Skeletal muscle satellite cell (primary cell): ENCODE measurements around the gene SFXN2.

ENCODE experiments used
- H3K27me3 ChIP-seq: 2 replicates; pipeline ENCODE4 v1.7.0; 2013; ENCODE audit warnings: low read length; ENCODE audit not compliant: control insufficient read depth, insufficient read depth
- H3K36me3 ChIP-seq: 2 replicates; pipeline ENCODE4 v1.7.0; 2013; ENCODE audit warnings: mild to moderate bottlenecking, control low read depth, low read length; ENCODE audit not compliant: insufficient read depth
- H3K4me1 ChIP-seq: 2 replicates; pipeline ENCODE4 v1.7.0; 2013; ENCODE audit warnings: low read length; ENCODE audit not compliant: control insufficient read depth, insufficient read depth
- H3K4me2 ChIP-seq: 2 replicates; pipeline ENCODE4 v1.7.0; 2013; ENCODE audit warnings: mild to moderate bottlenecking, low read length
- H3K4me3 ChIP-seq: 2 replicates; pipeline ENCODE4 v1.7.0; 2013; ENCODE audit warnings: low read length
- H3K9ac ChIP-seq: 2 replicates; pipeline ENCODE4 v1.7.0; 2013; ENCODE audit warnings: mild to moderate bottlenecking, low read depth, low read length, moderate library complexity
- H3K9me3 ChIP-seq: replicated peaks from 2 replicates; pipeline ENCODE4 v1.7.0; 2013; ENCODE audit warnings: mild to moderate bottlenecking, control low read depth, low read length

Gene SFXN2

DNA sequence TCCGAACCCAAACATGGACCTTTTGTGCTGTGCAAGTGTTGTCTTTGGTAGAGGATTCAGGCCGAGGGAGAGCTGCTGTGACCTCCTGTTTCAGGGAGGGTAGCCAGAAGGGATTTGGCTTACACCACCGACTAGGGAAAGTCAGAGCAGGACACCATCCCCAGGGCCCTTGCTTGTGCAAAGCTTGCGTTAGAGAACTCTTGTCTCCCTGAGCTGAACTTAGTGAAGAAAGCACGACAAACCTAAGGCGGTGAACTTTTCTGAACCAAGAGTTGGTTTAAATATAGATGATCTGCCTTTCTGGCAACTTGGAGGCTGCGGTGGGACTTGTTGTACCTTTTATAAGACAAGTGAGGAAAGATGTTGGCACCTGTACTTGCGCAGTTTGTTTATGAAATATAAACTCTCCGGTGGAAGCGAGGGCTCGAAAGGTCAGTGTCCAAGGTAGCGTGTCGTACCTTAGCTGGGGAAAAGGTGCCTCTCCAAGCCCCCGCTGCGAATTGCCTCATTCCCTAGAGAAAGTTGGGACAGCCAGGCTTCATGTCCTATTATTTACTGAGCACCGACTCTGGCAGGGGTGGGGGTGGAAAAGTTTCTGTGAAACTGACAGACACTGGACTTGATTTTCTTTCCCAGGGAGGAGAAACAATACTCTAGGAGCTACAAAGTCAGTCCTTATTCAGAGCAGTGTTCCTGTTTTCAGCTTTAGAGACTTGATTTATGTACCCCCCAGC is 60.9 kb downstream of the SFXN2 start:
- peak overlapping the region; percentile 87 for H3K9ac ChIP-seq
- H3K27me3 ChIP-seq = no peaks in the 10 kb centered on the region
- H3K4me2 ChIP-seq = peak overlapping the region; percentile 86
- H3K36me3 ChIP-seq = peaks cover 9% of the 10 kb centered on the region
- no peaks in the 10 kb centered on the region for H3K9me3 ChIP-seq
- peaks cover 81% of the 10 kb centered on the region for H3K4me1 ChIP-seq
- H3K4me3 ChIP-seq = peak overlapping the region; percentile 69

DNA sequence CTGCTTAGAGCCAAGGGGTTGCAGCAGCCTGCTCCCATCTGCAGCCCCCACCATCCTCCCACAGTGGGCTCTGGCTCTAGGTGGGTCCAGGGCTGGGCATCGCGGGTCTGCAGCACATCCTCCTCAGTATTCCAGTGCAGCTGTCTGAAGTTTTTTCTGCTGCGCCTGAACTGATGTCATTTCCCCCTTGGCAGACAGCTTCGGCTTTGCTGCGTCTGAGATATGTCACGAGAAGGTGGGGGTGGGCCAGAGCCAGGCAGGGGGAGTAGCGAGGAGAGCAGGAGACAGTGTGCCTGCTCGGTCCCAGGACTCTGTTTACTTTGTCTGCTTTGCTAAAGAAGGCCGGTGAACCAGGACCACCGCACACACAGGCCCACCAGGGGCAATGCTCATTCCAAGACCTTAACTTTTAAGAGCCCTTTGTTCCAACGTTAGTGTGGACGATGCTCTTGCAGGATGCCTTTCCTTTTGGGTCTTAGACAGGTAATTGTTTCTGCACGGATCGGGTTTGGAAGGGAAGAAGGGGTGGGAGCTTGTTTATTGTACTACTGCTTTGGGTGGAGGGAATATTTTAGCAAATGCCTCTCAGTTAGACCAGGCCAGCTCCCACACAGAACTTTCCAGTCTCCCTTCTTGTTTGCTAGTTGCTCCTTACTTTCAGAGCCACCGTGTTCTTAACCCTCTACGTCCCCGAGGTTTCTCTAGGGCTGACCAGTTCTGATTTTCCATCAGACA is 61.7 kb downstream of the SFXN2 start:
- Histone ChIP-seq H3K9me3 (no peaks in the 10 kb centered on the region), H3K4me1 (peaks cover 82% of the 10 kb centered on the region), H3K9ac (peak overlapping the region; percentile 87), H3K4me2 (peak overlapping the region; percentile 86), H3K36me3 (peaks cover 9% of the 10 kb centered on the region), H3K27me3 (no peaks in the 10 kb centered on the region), H3K4me3 (peak overlapping the region; percentile 69)

DNA sequence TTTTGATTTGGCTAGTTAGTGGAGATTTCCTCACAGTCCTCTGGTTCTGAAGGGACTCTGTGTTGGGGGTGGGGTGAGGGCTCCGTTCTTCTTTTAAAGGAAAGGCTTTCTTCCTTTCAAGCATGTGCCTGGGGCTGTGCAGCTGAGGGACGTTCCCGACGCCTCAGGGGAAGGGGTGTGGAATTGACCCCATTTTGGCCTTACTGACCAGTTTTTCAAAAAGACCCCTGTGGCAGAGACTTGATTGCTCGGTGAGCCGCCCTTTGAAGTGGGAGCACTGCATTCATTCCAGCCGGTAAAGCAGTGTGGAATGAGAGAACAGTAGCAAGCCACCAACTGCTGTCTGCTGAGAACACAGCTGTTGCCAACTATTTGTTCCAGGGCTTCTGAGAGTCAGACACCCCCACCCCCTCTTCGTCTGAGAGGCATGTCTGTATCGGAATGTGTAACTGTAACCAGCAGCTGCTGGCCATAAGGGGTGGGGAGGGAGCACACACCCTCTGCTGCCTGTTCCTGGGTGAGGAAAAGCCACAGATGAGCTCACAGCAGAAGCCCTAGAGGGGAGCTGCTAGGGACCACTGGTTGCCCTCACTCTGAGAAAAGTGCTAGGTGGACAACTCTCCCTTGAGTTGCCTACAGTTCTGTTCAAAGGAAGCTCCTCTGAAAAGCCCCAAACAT is 62.5 kb downstream of the SFXN2 start:
- peak overlapping the region; percentile 69 for H3K4me3 ChIP-seq
- H3K9ac ChIP-seq = peak overlapping the region; percentile 87
- peak overlapping the region; percentile 86 for H3K4me2 ChIP-seq
- no peaks in the 10 kb centered on the region for H3K27me3 ChIP-seq
- peaks cover 9% of the 10 kb centered on the region for H3K36me3 ChIP-seq
- peaks cover 89% of the 10 kb centered on the region for H3K4me1 ChIP-seq
- H3K9me3 ChIP-seq = no peaks in the 10 kb centered on the region

DNA sequence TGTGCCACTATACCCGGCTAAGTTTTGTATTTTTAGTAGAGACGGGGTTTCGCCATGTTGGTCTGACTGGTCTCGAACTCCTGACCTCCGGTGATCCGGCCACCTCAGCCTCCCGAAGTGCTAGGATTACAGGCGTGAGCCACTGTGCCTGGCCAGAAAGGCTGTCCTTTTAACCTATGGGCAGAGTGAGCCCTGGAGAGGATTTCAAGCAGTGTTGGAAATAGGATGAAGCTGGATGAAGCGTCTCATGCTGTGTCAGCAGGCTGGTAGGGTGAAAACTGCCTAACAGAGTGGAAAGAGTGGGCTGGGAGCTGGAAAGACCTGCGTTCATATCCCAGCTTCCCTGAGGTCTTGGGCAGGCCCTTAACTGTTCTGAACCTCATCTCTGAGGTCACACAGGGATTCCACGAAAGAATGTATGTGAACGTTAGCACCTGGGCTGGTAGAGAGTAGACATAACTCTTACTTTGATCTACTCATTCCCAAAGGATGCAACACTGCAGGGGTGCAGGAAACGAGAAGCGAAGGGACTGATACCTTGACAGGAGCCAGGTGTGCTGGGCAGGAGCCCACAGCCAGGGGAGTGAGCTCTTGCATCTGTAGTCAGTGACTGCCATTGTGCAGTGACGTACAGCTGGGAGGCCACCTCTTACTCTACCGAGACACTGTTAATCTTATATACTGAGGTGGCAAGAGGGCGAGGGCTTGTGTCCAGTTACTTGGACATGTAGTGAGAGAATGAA is 63.4 kb downstream of the SFXN2 start:
- H3K36me3 ChIP-seq = peaks cover 9% of the 10 kb centered on the region
- H3K4me3 ChIP-seq = peak overlapping the region; percentile 39
- no peaks in the 10 kb centered on the region for H3K27me3 ChIP-seq
- H3K9ac ChIP-seq = peak overlapping the region; percentile 77
- H3K4me1 ChIP-seq = peaks cover 95% of the 10 kb centered on the region
- H3K9me3 ChIP-seq = no peaks in the 10 kb centered on the region
- H3K4me2 ChIP-seq = peak overlapping the region; percentile 74

DNA sequence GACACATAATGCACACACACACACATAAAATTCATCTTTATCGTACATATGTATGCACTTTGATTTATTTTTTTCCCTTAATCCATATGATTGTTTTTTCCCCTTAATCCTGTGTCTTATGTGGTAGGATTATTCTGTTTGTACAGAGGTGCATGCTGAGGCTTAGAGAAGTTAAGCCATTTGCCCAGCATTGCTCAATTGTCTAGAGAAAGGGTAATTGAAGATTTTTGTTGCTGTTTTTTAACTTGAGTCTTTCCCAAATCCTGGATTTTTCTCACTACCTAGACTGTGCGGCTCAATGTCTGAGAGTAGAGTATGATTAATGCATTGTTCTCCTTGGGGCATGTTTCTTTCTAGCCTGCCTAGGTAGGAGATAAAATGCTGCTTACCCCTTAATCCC is 64.3 kb downstream of the SFXN2 start:
- no peak overlapping the region for H3K4me3 ChIP-seq
- H3K36me3 ChIP-seq = peaks cover 9% of the 10 kb centered on the region
- H3K27me3 ChIP-seq = no peaks in the 10 kb centered on the region
- H3K4me1 ChIP-seq = peaks cover 95% of the 10 kb centered on the region
- H3K9me3 ChIP-seq = no peaks in the 10 kb centered on the region
- H3K9ac ChIP-seq = no peak overlapping the region
- H3K4me2 ChIP-seq = peak overlapping the region; percentile 74

DNA sequence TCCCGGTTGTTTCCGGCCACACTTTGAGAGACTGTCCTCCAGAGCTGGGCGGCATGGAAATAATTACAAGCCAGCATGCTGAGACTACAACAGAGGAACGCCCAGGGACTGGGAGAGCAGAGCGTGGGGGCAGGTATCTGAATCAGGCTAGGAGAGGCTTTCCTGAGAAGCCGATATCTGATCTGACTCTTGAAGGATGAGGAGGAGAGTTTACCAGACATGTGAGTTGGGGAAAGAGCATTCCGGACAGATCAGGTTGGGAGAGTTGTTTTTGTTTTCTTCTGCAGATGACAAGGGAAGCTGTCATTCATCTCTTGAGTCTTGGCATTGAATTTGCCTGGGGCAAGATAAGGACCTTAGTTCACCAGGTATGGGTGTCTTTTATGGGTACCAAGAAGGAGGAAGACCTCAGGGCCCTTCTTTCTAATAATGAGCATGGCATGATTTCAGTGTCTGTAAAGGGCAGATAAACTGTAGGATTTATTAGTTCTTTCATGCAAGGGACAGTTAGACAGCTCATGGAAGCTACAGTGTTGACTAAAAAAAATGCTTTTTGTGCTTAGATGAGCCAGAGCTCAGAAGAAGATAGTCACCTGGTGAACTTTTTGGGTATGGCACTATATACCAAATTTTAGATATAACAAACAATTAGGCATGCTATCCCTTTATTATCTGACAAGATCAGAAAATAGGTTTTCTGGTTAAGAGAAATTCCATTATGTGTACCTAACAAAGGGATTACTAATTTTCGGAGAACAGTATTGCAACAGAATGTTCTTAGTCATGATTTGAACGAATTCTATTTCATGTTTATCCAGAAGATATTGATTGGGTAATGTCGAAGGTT is 65.5 kb downstream of the SFXN2 start:
- Histone ChIP-seq H3K27me3 (no peaks in the 10 kb centered on the region), H3K4me2 (peak overlapping the region; percentile 43), H3K9ac (peak overlapping the region; percentile 4), H3K4me1 (peaks cover 88% of the 10 kb centered on the region), H3K9me3 (no peaks in the 10 kb centered on the region), H3K36me3 (peaks cover 9% of the 10 kb centered on the region), H3K4me3 (peak overlapping the region; percentile 19)

DNA sequence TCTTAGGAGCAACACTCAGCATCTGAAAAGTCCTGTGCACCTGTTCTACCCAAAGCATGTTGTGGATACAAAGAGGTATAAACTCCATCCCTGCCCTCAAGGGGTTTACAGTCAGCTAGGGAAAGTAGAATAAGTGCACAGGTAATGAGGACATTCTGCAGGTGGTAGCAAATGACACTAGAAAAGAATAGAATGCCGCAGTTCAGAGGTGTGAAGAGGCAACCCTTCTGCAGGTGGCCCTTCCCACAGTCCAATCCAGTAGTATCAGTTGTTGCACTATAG is 66.0 kb downstream of the SFXN2 start:
- Histone ChIP-seq H3K9me3 (no peaks in the 10 kb centered on the region), H3K4me3 (no peak overlapping the region), H3K4me2 (peak overlapping the region; percentile 21), H3K9ac (no peak overlapping the region), H3K27me3 (no peaks in the 10 kb centered on the region), H3K4me1 (peaks cover 82% of the 10 kb centered on the region), H3K36me3 (peaks cover 9% of the 10 kb centered on the region)

DNA sequence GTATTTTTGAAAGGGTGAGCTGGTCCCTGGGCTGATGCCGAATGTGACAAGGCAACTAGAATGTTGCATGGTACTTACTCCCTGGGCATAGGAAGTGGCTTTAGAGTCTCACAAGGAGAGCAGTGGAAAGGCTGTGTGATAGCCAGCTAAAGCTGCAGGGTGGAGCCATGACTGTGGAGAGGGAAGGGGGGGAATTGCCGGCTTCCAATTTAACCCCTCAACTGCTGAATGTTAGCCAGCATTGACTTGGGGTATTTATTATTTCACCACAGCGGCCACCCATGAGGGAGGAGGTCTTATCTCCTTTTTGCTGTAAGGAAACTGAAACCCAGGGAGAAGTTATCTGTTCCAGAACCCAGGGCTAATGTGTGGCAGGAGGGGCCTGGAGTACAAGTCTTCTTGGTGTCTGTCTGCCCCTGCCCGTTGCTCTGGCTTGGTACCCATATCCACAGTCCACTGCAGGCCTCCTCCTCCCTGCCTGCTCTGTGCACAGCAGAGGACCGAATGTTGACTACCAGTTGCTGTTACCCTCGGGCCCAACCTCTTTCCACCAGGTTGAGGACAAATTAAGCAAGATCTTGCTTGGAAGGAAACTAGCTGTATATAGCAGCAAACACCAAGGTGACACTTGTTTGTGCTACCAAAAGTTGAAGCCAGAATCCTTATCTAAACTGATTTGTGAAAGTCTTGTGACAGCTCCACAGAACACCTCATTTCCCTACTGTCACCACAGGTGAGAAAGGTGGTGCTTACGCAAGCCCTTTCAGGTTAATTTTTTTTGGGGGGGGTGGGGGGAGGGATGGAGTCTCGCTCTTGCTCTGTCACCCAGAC is 66.9 kb downstream of the SFXN2 start:
- Histone ChIP-seq H3K4me2 (peak overlapping the region; percentile 72), H3K4me1 (peaks cover 74% of the 10 kb centered on the region)

DNA sequence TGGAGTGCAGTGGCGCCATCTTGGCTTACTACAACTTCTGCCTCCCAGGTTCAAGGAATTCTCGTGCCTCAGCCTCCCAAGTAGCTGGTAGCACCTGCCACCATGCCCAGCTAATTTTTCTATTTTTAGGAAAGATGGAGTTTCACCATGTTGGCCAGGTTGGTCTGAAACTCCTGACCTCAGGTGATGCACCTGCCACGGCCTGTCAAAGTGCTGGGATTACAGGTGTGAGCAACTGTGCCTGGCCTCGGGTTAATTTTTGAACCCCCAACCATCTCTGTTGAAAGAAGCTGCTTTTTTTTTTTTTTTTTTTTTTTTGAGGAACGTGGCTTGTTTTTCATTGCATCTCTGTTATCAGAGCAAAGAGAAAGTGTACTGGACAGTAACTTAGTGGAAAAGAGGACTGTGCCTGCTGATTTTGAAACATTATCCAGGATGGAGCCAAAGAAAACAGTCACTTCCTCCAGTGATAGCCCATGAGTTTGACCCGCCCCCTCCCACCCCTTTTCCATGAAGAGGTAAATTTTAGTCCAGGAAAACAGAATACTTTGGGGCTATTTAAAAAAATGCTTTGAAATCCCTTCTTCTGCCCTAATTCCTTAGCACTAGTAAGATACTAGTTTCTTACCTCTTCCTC is 67.6 kb downstream of the SFXN2 start:
- Histone ChIP-seq H3K4me3 (peak overlapping the region; percentile 51), H3K4me2 (peak overlapping the region; percentile 72), H3K27me3 (no peaks in the 10 kb centered on the region), H3K36me3 (peaks cover 9% of the 10 kb centered on the region), H3K9ac (peak overlapping the region; percentile 77), H3K9me3 (no peaks in the 10 kb centered on the region), H3K4me1 (peaks cover 68% of the 10 kb centered on the region)

More for the DNA sequence above, 66.9 kb downstream of the SFXN2 start:
- Histone ChIP-seq H3K36me3 (peaks cover 9% of the 10 kb centered on the region), H3K9ac (no peak overlapping the region), H3K27me3 (no peaks in the 10 kb centered on the region), H3K4me3 (peak overlapping the region; percentile 1), H3K9me3 (no peaks in the 10 kb centered on the region)
